HG03342 (cell line): ENCODE measurements around the gene TGM2.

Source experiments
- ATAC-seq: cut with Tn5 transposase; IDR thresholded peaks from one replicate; pipeline ENCODE4 v1.9.1; 2021; ENCODE audit warnings: mild to moderate bottlenecking, moderate library complexity; ENCODE audit not compliant: unreplicated experiment

The TGM2 gene

DNA sequence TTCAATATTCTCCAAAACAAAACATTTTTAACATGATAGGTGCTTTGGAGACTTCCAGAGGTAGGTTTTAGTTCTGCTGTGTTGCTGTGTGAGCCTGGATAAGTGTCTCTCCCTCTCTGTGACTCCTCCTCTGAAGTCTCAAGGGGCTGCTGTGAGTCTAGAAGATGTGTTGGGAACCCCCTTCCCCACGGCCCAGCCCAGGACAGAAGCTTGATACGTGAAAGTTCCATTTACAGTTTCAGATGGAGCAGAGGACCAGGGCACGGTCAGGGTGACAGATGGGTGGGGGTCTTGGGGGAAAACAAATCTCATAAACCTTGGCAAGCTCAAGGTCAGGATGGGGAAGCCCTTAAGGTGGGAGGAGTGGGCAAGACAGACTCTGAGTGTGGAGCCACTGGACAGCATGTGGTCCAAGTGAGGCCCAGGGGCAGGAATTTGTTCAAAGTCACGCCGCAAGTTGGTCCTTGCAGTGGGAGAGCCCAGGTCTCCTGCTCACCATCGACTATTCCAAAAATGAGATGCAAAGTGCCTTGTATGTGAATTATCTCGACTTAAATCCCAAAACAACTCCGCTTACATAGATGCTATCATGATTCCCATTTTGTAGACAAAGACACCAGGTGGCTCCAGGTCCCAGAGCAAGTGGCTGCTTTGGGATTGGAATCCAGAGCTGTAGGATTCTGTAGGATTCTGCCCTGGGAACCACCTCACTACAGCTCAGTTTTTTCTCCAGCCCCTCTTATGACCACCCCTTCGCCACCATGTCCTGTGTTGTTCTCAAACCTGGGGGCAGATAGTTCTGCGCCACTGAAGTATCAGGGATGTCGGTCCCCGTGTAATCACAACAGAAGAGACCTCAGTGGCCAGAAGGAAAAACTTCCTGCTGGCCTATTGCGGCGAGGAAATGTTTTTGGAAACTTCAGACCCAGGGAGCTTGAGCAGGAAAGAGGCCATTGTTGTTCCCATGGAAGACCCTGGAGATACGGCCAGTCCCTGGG is 1.9 kb downstream of the TGM2 start:
- ATAC-seq: no peak

DNA sequence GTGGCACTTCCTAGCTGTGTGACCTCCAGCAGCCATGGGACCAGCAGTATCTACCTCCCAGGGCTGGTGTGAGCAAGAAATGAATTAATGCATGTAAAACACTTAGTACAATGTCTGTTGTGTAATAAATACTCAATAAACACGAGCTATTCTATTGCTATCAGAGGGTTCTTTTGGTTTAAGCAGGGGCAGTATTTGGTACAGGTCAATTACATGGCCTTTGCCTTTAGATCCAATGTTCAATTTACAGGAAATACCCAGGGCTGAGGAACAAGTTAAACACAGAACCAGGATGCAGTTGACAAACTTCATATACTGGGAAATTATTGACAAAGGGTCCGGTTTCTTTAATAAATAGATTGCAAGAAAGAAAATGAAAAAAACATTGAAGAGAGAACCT is 2.9 kb downstream of the TGM2 start:
- ATAC-seq: no peak

DNA sequence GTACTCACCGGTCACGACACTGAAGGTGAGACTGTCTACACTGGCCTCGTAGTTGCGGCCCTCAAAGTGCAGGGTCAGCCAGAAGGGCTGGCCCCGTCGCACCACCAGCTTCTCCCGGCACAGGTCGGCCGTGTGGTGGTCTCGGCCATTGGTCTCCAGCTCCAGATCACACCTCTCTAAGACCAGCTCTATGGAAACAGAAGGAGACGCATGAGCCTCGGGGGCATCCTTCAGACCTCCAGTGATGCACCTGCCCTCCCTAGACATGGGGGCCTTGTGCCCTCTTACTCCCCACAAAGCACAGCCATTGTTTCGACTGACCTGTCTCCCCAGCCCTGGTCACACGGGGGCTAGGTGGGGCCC is 3.7 kb downstream of the TGM2 start:
- ATAC-seq: no peak

DNA sequence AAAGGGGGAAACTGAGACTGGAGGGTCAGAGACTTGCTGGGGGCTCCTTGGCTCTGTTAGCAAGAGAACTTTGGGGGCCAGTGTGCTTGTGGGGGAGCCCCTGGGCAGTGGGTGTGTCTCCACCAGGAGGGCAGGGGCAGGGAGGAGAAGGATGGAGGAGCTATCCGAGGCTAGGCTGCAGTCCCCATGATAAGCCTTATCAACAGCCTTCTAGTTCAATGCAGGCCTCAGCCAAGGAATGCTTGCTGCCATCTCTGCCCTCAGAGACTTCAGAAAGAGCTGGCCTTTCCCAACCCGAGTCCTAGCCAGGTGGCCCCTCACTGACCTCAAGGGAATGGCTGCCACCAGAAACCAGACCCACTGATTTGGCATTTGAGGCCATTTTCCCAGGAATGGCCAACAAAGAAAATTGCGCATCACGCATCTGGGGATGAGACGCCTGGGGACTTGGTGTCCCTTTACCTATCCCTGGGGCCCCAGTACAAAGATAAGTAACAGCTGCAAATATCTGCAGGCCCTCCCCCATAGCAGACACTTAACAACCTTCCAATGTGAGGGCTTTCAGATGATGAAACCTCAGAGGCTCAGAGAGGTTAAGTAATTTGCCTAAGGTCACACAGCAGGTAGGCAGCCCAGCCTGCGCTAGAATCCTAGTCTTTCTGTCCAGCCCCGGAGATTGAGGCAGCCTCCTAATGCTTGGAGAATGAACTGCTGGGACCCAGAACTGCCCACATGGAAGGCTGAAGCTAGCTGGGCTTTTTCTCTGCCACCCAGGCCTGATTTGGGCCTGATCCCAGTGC is 4.9 kb downstream of the TGM2 start:
- no peak for ATAC-seq

DNA sequence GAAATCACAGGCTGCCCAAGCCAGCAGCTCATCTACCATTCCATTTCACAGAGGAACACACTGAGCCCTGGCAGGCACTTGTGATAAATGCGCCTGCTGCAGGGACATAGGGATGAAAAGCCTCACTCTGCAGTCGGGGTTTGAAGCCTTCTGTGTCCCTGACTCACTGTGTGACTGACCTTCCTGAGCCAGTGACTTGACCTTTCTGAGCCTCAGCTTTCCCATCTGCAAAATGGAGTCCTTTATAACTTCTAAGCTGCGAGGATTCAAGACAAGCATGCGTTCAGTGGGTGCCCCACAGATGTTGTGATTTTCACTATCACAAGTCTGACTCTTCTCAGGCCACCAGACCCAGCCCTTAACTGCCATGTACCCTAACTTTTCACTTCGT is 5.5 kb downstream of the TGM2 start:
- ATAC-seq: no peak

DNA sequence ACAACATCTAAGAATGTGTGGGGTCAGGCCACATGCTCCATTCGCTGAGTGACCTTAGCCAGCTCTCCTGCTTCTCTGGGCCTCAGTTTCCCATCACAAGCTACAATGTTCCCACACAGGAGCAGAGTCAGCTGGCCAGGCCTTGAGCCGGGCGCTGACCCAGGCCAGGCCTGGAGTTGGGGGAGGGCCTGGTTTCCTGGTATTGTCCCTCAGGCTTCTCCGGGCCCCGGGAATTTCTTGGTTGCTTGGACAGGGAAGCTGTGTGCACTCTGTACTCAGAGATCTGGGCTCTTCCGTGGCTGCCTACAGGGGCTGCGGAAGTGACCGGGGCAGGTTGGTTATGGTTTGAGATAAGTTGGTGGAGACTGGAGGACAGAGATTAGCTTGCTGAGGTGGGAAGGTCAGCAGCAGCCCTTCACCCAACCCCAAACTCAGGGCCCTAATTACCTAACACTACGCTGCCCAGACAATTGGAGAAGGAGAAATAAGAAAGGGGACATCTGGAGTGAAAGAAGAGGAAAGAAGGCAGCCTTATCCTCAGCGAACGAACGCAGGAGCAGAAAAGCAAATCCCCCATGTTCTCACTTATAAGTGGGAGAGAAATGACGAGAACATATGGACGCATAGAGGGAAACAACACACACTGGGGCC is 6.2 kb downstream of the TGM2 start:
- no peak for ATAC-seq

DNA sequence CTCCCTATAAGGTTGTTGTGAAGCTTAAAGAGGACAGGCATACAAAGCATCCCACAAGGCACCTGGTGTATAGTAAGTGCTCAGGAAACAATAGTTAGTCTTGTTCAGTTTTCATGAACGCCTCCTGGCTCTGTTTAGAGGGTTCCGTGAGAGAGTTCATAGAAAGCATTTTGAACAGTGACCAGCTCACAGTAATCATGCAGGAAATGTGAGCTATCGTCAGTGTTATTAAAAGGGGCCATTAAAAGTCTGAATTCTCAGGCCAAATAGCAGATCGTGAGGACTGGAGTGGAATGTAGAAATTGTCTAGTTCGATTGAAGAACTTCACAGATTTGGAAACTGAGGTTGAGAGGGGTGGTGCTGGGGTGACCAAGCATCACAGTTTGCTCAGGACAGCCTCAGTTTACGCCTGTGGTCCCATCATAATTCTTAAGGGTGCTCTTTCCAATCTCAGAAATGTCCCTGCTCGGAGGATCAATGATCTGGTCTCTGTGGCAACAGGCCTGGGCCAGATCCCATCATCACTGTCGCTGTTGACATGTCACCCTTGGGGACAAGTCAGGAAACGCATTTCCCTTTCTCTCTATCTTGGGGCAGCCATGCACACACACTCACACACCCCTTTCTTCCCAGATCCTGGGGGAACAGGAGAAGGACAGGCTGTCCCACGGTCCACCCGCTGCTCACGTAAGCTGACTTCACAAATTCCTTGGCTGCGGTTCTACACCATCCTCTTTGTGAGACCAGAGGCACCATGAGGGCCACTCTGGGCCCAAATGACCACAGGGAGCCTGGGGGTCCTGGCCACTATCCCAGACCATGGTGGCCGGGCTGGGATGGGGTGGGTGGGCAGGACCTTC is 7.2 kb downstream of the TGM2 start:
- ATAC-seq: no peak

DNA sequence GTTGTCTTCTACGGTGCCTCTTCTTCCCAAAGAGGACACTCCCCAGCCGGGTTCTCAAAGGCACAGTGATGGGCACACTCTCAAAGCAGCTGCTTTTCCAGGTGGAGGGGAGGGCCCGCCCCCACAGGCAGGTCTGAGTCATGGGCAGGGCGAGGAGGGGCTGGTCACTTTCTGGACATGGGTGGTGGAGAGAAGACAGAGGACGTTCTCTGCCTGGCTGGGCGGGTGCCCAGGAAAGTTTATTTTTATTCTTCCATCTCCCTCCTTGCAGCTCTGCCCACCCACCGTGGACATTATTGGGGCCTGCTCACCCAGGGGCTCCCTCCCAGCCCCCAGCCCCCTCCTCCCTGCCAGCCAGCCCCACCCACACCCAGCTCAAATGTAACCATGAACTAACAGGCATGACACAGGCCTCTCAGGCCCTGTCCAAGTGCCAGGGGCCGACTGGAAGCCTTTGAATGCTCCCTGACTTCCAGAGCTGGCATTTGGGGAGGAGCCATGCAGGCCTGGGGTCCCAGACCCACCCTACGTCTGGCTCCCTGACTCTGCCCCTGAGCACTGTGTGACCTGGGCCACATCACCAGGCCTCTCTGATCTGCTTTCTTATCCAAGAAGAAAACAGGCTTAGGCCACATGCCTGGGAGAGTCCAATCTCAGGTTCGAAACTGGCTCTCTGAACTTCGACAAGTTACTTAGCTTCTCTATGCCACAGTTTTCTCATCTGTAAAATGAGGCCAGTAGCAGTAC is 8.0 kb downstream of the TGM2 start:
- ATAC-seq: no peak

DNA sequence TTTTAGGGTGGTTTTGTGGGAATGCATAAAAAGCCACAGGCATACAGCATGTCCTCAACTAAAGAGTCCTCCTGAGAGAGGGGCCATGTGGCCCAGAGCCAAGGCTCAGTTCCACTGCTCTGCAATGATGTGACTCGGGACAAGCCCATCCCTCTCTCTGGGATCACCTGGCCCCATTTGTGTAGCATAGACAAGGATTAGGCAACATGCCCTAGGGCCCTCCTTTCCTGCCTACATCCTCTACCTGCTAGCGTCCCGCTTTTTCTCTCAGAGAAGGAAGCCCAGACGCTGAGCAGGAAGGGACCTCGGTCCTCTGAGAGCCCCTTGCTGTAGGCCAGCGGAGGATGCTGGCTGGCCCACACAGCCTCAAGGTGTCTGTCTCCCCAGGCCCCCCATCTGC is 8.8 kb downstream of the TGM2 start:
- no peak for ATAC-seq

DNA sequence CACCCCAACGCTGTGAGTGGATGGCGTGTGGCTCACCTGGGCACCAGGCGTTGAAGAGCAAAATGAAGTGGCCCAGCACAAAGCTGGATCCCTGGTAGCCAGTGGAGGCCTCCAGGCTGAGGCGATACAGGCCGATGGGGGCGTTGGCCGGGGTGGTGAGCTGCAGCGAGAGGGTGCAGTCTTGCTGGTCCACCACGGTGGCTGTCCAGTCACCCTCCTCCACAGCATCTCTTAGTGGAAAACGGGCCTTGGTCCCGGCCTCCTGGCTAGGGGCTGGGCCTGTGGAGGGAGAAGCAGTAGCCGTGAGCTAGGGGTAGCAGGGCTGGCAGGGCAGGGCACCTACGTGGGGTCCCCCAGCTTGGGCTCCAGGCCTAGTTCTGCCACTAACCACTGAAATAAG is 9.3 kb downstream of the TGM2 start:
- no peak for ATAC-seq

DNA sequence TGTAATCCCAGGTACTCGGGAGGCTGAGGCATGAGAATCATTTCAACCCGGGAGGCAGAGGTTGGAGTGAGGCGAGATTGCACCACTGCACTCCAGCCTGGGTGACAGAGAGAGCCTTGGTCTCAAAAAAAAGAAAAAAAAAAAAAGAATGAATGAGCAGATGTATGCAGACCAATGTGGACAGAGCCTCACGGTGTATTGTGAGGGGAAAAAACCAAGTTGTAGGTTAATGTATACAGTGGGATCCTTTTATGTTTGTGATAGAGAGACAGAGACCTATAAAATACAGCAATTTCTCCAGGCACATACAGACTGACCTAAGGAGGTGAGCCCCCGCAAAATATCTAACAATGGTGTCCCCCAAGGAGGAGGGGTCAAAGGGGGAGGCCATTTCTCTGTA is 11.7 kb downstream of the TGM2 start:
- ATAC-seq: no peak

DNA sequence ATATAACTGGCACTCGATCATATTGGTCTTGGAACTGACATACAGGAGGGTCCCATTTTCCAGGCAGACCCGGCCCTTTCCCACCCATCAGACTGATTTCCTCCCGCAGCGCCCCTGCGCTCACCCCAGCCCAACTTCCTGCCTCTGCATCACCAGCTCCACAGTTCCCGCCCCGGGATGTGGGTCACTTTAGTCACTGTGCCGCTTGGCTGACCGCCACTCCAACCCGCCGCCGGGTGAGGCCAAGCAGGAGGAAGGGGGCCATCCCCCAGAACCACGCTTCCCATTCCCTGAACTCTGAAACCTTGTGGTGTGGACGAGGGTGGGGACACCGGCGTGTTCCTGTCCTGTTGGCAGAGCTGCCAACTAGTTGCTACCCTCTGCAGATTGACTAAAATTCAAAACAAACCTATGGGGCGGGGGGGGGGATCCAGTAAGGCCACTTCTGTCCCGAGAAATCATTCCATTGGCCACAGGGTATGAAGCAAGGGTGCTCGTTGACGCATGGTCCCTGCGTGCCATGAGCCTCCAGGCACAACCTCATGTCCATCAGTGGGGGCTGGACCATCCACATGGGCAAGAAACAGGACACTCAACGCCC is 12.3 kb downstream of the TGM2 start:
- peak; percentile 51 for ATAC-seq

DNA sequence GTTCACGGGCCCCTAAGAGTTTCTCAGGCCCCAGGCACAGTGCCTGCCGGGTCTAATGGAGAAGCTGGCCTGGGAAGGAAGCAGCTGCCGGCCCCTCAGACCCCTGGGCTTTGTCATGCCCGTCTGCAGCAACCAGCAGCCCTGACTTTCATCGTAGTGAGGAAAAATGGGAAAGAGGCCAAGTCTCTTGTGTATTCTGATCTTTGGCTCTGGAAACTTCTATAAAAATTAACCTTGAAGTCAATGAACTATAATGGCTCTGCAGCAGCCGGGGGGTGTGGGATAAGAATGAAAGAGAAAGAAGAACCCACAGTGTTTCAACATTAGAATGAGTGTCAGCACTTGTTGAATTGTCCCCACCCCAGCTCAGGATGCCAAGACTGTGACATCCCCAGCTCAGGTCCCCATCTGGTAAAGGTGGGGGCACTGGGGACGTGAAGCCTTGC is 12.9 kb downstream of the TGM2 start:
- ATAC-seq: peak; percentile 67

DNA sequence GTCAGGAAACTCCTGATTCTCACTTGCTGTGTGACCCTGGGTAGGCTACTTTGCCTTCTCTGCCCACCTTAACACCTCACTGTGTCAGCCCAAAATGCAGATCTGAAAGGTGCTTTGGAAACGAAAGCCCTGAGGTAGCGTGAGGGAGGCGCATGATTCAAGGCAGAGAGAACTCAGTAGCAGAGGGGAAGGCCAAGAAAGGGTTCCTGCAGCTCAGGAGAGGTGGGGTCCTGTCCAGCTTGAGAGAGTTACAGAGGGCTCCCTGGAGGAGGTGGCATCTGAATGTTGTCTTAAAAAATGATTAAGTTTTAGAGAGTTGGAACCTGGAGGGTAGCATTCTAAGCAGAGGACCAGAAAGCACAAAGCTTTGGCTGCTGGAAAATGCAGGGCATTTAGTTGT is 13.6 kb downstream of the TGM2 start:
- ATAC-seq: no peak

DNA sequence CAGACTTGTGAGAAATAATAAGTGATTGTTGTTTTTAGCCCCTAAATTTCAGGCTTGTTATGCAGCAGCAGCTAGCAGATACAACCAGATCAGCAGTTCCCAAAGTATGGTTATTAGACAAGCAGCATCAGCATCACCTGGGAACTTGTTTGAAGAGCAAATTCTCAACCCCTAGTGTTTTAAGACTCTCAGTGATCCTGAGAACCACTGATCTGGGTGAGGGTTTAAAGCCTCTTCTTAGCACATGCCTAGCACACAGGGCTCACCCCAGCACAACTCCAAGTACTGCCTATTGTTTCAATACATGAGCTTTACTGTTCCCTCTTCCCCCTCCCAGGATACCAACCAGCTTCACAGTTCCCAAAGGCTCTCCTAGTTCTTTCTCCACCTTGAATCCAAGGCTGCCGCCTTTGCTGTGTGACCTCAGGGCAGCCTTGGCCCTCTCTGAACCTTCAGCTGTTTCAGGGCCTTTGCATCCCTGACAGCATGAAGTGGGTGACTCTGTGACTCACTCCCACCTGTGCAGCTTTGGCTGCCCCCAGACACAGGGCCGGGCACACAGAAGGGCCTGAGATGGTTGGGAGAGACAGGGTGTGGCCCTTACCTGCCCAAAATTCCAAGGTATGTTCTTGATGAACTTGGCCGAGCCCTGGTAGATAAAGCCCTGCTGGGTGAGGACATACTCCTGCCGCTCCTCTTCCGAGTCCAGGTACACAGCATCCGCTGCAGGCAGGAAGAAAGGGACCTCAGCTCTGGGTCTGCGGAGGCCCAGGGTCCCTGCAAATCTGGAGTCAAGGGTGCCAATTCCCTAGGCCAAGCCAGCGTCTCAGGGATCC is 14.5 kb downstream of the TGM2 start:
- ATAC-seq: no peak

DNA sequence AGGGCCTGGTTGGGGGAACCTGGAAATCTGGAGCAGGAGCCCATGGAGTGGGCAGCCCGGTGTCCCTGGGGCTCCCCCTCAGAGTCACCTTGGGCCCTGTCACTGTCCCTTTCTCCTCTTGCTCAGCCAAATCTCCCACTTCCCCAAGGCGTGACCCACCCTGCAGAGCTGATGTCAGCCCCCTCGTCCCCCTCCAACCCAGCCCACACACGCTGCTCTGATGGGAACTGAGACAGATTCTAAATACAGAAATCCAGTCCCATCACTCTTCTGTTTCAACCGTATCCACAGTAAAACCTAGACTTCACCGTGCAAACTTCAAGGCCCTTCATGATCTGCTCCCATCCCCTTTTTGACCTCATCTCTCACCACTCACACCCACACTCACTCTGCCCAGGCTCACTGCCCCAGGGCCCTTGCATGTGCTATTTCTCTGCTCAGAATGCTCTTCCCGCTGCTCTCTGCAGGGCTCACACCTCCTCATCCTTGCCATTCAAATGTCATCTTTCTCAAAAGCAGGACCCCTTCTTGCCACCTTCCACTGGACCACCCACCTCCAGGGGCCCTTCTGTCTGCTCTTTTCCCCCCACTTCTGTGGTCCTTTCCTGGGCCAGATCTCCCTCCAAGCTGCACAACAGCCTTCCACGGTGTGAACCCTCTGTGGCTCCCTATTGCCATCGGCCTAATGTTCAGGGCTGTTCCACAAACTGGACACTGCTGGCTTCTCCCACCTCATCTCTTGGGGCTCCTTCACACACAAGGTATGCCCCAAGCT is 16.6 kb downstream of the TGM2 start:
- ATAC-seq: no peak

DNA sequence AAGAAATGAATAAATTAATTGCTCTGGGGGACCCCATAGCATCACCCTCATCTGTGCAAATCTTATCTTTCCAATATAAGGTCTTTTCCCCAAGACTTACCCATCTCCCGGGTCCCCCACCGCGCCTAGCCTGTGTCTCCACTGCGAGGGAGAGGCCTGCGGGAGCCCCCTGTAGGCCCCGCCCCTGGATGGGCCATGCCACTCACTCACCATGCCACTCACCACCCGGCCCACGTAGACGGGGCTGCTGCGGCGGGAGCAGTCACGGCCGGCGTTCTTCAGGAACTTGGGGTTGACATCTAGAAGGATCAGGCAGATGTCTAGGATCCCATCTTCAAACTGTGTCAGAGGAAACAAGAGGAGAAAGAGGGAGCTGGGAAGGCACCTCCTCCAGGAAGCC is 17.3 kb downstream of the TGM2 start:
- ATAC-seq: no peak

DNA sequence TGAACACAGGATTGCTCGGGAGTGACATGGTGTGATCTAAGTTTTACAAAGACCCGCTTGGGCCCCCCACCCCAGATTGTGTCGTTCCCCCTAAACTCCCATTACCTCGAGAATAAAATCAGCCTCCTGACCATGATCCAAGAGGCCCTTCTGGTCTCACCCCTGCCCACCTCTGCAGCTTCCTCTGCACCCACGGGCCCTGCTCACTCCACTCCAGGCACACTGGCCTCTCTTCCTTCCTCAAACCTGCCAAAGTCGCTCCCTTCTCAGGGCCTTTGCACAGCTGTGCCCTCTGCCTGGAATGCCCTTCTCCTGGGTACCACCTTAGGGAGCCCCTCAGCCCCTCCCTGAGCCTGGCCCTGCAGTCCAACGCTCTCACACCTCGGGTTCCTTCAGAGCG is 17.9 kb downstream of the TGM2 start:
- no peak for ATAC-seq
